Testis (tissue), 3 donors: ENCODE measurements around the gene RARG. TPM values are rescaled to one million over a fixed set of nuclear protein-coding genes. Genes with fewer than 3 reads are reported as not detected.

Experiments used
- DNase-seq: peaks from one replicate; pipeline ENCODE4 v3.0.0-alpha.2; 2019
- H3K27ac ChIP-seq, 2 donors: fragments of 200-600 bp; sonication (generic); one replicate each; pipeline ENCODE4 v1.5.1; 2019
- H3K27me3 ChIP-seq: fragments of 200-600 bp; sonication (generic); one replicate; pipeline ENCODE4 v1.5.1; 2019
- H3K36me3 ChIP-seq: fragments of 200-600 bp; sonication (generic); one replicate; pipeline ENCODE4 v1.5.1; 2017; ENCODE audit warnings: low read depth; ENCODE audit errors: missing control alignments
- H3K4me1 ChIP-seq: fragments of 200-600 bp; sonication (generic); one replicate; pipeline ENCODE4 v1.5.1; 2019
- H3K4me3 ChIP-seq, 2 donors: fragments of 200-600 bp; sonication (generic); one replicate each; pipeline ENCODE4 v1.5.1; 2017 to 2019
- H3K9me3 ChIP-seq: fragments of 200-600 bp; sonication (generic); one replicate; pipeline ENCODE4 v1.5.1; 2017
- CTCF ChIP-seq, 3 experiments: fragments of 450-650 bp in 2 of 3; fragments of 200-600 bp in 1 of 3; sonication (generic) in 1 of 3; IDR thresholded peaks; one replicate each; pipeline ENCODE4 v1.5.1; 2016 to 2019; ENCODE audit warnings: antibody characterized with exemption in 3 of 3, mild to moderate bottlenecking in 2 of 3, moderate library complexity in 1 of 3
- POLR2A ChIP-seq: fragments of 450-650 bp; IDR thresholded peaks from one replicate; pipeline ENCODE4 v1.6.1; 2017; ENCODE audit warnings: antibody characterized with exemption, mild to moderate bottlenecking, moderate library complexity
- WGBS, 2 donors: methylation state at CpG; one replicate each; pipeline ENCODE4 v1.1.5; 2018; 5-methylcytosine and 5-hydroxymethylcytosine counted together
- intact Hi-C: fragments of 100-400 bp; cut with DNase I; formaldehyde crosslinking; loops from one replicate; pipeline ENCODE4 v1.15.1; 2023; ENCODE audit warnings: low total_unique reads
- polyA plus RNA-seq: library from polyadenylated mRNA; stranded (reverse); fragments of 350-450 nt; fragmentation: Illumina TruSeq; extraction: RNeasy Lipid Tissue Mini Kit (QIAGEN cat#74804); gene quantifications from one replicate; pipeline ENCODE4 v1.2.3, GENCODE V29; 2014; ENCODE audit warnings: low read depth, low replicate concordance; ENCODE audit not compliant: insufficient read depth
- total RNA-seq, 2 donors: library from RNA; depleted of rRNA; stranded (reverse); fragments of >200 nt; gene quantifications; one replicate each; pipeline ENCODE4 v1.2.3, GENCODE V29; 2016

RARG gene
- total and polyA plus RNA-seq, 3 donors from 2014 or later: 12.1 to 13.6 (median 12.5) TPM

- DNase-seq: peak; percentile 89
- H3K27me3 ChIP-seq: no peaks in the 10 kb centered on the region
- H3K4me3 ChIP-seq: no peak overlapping the region
- peaks cover 12% of the 10 kb centered on the region for H3K4me1 ChIP-seq
- H3K36me3 ChIP-seq: no peaks in the 10 kb centered on the region
- TF ChIP-seq POLR2A (no peak), CTCF (IDR thresholded peaks at IDR 0.05) (peak; percentile 81 to 90 (median 84))
- no peak overlapping the region for H3K27ac ChIP-seq
- H3K9me3 ChIP-seq: no peaks in the 10 kb centered on the region
- intact Hi-C loops: loop anchor here (10.0 kb wide), 1 partner anchor 61 kb away; no protein-coding TSS in a partner anchor
- 27 to 31% methylated on average over 12 to 14 of the region's 14 CpGs for WGBS, 2 donors
These were observed 18.7 kb downstream of the RARG start for GRCh38 chr12:53213348-53213747.

GRCh38 chr12:53212931-53213330 is 19.1 kb downstream of the RARG start:
- no peak overlapping the region for H3K4me3 ChIP-seq
- DNase-seq: no peak
- intact Hi-C loops: loop anchor here (10.0 kb wide), 1 partner anchor 62 kb away; no protein-coding TSS in a partner anchor
- H3K27ac ChIP-seq: no peak overlapping the region
- TF ChIP-seq POLR2A (no peak), CTCF (IDR thresholded peaks at IDR 0.05) (no peak)
- no peaks in the 10 kb centered on the region for H3K27me3 ChIP-seq
- no peaks in the 10 kb centered on the region for H3K9me3 ChIP-seq
- WGBS, 2 donors: 62 to 69% methylated on average over 12 of the region's 12 CpGs
- H3K36me3 ChIP-seq: no peaks in the 10 kb centered on the region
- peaks cover 8% of the 10 kb centered on the region for H3K4me1 ChIP-seq

- TF ChIP-seq CTCF (IDR thresholded peaks at IDR 0.05): peak in 1 of 3 experiments; percentile 21
- no peak for TF ChIP-seq POLR2A
- no peak overlapping the region for H3K27ac ChIP-seq
- H3K4me1 ChIP-seq: peaks cover 4% of the 10 kb centered on the region
- no peaks in the 10 kb centered on the region for H3K27me3 ChIP-seq
- WGBS, 2 donors: 91 to 92% methylated on average over 12 to 13 of the region's 13 CpGs
- no peaks in the 10 kb centered on the region for H3K36me3 ChIP-seq
- no peak overlapping the region for H3K4me3 ChIP-seq
- no peaks in the 10 kb centered on the region for H3K9me3 ChIP-seq
- DNase-seq: no peak
- intact Hi-C loops: loop anchor here (10.0 kb wide), 1 partner anchor 63 kb away; no protein-coding TSS in a partner anchor
These were observed 20.3 kb downstream of the RARG start for GRCh38 chr12:53211476-53212381.

- Histone ChIP-seq H3K9me3 (no peaks in the 10 kb centered on the region), H3K27me3 (no peaks in the 10 kb centered on the region), H3K27ac (no peak overlapping the region), H3K4me1 (peaks cover 4% of the 10 kb centered on the region), H3K36me3 (no peaks in the 10 kb centered on the region), H3K4me3 (no peak overlapping the region)
- TF ChIP-seq POLR2A (no peak), CTCF (IDR thresholded peaks at IDR 0.05) (no peak)
- no peak for DNase-seq
- WGBS, 2 donors: 84 to 92% methylated on average over 3 to 4 of the region's 4 CpGs
- intact Hi-C loops: loop anchor here (10.0 kb wide), 1 partner anchor 64 kb away; no protein-coding TSS in a partner anchor
These were observed 21.2 kb downstream of the RARG start for GRCh38 chr12:53210843-53211242.
